Measurements from ENCODE around the gene TTLL5.

Gene TTLL5

DNA sequence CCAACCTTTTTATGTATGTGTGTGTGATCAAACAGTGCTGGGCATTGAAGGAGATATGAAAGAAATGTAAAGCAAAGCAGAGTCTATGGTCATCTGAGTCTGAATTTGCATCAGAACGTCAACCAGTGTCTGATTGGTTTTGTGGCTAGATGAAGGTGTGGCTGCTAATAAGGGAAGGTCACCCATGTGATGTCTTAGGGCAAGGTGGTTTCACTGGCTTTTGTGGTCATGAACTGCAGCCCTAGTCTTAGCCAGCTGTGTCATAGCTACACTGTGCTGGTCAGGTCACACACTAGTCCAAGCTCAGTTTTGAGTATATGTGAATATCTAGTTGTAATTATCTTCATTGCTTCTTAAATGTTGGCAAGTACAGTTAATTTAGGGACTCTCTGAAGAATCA is 214.9 kb downstream of the TTLL5 start:
- DNase-seq = no peak

DNA sequence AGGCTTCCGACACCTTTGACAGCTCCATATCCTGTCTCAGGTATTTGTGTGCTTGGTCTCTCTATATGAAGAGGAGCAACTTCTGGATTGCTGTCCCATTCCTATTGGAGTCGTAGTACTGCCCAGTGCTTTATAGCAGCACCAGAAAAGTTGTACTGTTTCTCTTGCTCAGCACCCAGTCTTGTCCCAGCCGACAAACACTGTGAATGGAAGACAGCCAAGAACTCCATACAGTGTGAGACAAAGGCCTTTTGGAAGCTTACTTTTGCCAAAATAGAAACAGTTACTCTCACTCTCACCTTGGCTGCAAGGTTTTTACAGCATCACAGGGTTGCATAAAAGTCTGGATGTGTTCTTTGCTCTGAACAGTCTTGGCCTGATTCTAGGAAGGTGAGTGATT is 215.5 kb downstream of the TTLL5 start:
- DNase-seq = no peak

DNA sequence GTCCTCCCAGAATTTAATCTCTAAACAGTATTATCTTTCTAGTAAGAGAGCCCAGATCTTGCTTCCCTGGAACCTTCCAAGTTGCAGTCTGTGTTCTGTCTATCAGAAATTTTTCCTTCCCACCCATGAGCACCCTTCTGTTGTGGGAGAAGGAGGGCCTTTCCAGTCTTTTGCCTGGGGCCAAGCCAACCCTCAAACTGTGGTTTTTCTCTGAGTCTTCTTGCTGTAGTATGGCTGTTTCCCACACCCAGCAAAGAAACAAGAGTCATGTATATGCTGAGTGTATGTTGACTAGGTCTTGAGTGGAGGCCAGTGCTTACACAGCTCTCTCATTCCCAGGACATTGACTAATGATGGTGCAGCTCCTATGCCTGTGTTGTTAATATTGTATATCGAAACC is 216.2 kb downstream of the TTLL5 start:
- DNase-seq = no peak

DNA sequence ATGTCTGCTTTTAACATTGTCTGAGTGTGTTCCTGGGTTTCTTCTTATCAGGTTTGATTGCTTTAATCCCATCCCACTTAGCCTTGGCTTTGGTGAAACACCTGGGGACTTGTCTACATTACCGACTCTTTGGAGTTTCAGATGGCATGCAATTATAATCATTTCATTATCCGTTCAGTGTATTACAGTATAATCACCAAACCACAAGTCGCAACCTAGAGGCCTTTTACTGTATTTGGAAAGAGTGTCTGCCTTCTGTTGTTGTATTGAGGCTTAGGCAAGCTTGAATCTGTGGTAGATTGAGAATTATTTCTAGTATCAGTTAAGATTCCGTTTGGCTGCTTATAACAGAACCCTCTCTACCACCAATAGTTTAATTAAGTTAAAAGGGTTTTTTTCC is 216.8 kb downstream of the TTLL5 start:
- DNase-seq = no peak

DNA sequence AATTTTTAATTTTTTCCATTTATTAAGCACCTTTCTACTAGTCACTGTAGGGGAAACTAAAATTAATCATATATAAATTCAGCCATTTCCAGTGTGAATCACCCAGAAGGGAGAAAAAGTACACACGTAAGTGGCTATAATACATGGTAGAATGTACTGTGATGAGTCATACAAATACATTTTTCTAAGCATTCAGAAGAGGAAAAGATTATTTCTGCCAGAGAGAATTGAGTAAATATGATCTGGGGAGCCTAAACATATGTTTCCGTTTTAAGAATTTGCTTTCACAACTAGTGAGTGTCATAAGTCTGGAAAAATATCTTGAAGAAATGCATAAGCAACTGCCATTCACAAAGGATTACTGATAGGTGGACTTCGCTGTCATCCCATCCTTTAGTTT is 218.0 kb downstream of the TTLL5 start:
- DNase-seq = no peak

DNA sequence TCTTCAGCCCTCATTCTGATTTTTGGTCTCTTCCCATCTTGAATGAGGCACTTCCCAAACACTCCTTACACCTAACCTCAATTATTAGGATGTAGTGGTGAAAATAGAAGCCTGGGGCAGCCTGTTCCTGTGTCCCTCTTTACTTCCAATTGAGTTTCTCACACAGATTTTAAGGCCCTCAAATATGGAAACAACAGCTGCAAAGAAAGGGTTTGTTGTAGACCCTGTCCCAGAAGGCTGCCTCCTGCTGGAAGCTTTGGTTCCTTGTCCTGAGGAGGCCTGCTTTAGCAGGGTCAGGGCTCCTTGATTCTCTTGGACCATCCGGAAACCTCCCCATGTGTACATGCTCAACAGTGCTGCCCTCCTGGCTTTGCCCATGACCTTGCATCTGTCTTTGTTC is 219.5 kb downstream of the TTLL5 start:
- DNase-seq = no peak

DNA sequence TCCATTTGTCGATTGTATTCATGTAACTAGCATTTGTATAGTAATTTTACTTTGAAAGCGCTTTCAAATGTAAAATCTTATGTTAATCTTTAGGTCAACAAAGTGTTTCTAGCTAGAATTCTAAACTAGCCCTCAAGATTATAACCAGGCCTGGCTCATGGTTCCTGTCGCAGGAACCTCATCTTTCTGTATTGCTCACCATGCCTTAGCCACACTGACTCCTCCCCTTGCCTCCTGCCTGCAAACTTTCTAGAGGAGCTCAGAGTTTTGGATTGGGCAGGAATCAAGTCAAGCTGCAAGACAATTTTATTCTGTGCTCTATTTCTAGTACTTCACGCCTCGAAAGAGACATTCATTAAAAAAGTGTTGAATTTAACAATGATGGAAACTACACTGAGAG is 220.9 kb downstream of the TTLL5 start:
- no peak for DNase-seq

DNA sequence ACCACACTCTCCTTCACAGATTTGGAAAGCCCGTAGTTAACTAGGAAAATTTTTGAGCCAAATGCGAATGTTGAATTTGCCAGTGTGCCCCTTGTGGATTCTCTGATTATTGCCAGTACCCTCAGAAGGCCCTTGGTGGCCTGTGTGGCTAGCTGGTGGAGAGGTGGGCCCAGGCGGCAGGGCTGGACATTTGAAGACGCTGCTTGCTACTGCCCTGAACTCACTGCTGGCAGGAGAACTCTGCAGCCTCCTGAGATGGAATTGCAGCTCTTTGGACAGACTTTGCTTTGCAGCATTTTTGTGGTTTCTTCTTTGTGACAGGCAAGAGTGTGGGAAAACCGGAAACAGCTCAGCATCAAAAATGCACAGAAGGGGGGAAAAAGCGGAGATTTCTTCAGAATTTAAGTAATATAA is 223.2 kb downstream of the TTLL5 start:
- no peak for DNase-seq

DNA sequence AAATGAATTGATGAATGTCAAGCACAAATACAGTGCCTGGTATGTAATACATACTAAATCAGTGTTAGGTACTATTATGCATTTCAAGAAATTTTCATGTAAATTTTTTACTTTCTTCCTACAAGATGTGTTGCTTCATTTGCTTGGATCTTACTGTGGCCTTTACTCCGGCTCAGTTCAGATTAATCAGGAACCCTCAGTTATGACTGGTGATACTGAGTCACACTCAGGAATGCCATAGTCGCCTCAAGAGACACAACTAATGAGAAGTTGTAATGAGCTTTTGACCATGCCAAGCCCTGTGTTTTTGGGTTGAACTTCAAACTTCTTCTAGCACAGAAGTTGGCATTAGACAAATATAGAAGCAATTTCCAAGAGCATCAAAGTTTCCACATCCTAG is 224.8 kb downstream of the TTLL5 start:
- DNase-seq = no peak

DNA sequence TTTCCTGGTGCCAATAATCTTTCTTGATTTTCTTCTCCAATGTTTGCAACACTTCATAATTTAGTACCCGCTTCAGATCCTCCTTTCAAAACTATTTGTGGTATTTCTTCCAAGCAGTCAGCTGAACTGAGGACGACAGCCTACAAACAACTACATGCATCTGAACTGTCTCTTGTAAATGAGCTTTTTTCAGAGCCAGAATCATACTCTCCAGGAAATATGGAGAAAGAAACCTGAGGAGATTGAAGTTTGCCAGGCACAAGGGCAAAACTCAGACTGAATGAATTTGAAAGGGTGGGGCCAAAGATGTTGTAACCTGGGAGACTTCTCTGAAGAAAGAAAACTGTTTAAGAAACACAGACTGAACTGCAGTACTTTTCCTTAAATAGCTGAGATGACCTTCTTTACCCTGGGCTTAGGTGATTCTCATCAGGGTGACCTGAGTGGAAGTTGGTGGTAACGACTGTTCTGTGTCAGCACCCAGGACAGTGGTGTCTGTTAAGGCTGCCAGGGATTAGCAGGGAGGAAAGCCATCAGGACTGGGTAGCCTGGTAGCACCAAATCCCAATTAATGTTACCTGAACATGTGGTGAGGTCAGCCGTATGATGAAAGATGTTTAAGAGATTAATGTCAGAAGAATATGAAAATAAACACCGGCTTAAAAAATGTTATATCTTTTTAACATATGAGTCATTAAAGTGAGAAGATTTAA is 225.7 kb downstream of the TTLL5 start:
- DNase-seq = no peak

DNA sequence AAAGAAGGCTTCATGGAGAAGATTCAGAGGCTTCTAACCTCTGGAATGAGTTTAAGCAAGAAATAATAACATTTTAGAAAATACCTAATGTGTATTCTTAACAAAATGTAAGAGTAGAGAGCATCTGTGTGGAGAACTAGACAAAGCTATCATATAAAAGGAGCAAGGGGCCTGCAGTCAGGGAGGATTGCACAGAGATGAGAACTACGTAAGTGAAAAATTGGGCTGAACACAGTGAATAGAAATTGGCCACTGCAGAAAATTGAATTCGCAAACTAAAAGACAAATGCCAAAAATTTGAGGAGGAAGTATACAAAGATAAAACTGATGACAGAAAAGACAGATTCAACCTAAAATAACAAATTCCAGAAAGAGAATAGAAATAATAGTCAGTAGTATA is 227.9 kb downstream of the TTLL5 start:
- no peak for DNase-seq

DNA sequence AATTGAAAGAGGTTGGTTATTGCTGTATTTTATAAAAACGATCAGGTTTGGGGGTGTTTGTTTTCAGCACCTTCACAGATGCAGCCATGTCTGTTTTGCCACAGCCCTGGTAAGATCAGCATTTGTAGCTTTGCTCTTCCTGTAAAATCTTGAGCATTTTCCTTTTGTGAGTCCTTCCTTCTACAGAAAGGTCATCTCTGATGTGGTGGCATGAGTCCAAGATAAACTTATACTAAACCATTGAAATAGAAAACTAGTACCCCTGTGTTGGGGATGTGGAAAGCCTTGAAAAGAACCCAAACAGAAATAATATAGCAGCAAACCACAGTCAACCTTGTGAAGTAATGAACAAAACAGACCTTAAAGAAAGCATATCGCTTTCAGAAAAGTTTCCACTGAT is 235.3 kb downstream of the TTLL5 start:
- no peak for DNase-seq

DNA sequence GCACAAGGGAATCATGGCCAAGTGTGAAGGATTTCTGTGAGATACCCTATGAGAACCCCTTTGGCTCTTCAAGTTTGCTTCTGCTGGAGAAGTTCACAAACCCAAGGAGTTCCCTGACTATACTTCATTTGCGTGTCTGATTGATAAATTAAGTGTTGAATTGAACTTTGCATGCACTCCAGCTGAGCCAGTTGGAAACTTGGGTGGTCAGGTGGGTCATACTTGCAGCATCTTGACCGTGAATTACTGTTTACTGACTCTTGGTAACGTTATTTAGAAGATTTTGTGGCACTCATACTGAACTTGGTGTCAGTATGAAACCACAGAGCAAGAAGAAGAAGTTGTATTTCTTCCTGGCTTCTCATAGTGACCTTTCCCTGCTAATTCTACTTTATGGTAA is 243.3 kb downstream of the TTLL5 start:
- no peak for DNase-seq

DNA sequence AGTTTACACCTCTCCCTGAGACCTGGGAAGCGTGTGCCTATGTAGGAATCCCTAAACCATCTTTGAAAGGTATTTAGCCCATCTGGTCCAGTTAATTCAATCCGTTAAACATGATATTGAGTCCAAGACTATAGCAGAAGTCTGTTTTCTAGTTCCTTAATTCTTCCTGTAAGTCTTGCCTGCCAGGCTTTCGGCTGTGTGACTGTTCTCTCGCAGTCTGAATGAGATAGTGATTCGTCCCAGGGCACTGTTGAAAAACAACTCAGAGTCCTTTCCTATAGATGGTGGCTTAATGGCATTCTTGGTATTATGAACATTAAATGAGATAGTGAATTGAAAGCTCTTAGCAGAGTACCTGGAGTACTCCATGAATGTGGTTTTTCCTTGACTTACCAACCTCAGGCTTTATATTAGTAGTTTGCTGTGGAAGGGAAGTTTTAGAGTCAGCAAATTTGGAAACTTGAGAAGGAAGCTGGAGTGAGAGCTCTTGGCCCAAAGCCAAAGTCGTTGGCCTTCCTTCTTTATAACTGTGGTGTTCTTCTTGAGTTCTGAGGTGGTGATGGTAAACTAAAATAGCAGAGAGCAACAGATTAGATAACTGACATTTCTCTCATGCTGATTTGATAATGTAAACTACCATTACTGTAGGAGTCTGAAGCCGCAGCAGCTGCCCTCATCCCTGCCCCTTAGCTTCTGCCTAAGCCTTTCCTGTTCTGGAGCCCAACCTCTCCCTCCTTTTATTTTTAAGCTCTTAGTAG is 244.3 kb downstream of the TTLL5 start:
- no peak for DNase-seq

DNA sequence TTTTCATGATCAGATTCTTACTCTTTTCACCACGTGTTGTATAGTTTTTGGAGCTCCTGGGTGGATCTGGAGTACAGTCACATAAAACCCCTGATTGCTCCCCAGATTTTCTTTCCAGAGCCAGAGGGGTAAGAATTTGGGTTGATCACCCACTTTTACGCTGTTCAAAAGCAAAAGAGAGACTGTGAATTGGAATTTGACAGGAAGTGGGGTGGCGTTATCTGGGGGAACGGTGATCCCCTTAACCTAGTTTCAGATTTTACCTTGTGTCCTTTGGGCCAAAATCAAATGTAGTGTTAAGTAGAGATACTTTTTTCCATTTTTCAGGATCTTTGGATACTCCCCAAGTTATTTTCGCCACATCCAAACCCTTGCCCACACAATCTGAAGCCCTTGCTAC is 245.2 kb downstream of the TTLL5 start:
- no peak for DNase-seq

DNA sequence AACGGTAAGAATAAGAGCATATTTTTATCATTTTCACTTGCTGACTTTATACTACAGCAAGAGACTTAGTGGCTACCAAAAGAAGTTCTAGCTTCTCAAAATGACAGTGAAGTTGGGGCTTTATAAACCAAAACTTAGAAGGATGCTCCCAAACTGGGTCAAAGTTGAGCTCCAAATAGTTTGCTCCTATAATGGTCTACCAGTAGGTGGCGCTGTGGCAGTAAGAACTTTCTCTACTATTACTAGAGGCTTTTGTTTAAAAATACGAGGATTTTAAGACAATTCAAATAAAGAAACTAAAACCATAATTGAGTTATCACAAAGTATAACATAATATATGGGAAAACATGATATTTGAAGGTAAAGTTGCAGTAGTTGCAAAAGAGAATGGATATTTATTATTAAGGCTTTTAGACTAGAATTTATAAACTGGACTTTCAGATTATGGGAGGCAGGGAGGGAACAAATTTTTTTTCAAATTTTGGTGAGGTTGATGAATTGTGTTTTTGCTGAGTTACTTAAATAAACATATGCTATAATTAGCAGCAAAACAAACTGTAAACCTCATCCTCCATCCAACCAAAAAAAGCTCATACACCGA is 245.7 kb downstream of the TTLL5 start:
- DNase-seq = peak; percentile 57

DNA sequence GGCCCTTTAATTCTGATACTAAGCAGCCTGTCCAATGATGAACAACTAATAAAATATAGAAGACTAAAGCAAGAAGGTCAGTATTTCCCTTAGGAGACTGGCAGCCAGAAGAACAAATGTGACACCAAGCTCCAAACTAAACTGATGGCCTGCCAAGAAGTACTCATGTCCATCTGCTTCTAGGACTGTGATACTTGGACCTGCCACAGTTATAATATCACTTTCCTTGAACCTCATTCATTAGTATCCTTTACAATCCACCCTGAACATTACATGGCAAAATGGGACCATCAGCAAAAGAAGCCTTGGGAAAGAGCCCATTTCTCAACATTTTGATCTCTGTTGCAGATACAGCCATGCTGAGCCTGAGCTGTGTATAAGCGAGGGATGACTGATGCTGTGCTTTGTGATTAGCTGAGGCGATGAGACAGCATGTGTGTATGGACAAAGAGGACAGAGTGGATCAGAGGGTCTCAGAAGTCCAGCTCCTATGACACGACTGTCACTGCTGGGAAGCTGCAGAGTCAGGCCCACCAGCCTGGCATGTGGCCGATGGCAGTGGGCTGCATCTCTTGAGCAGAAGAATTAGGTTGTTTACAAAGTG is 246.8 kb downstream of the TTLL5 start:
- no peak for DNase-seq

DNA sequence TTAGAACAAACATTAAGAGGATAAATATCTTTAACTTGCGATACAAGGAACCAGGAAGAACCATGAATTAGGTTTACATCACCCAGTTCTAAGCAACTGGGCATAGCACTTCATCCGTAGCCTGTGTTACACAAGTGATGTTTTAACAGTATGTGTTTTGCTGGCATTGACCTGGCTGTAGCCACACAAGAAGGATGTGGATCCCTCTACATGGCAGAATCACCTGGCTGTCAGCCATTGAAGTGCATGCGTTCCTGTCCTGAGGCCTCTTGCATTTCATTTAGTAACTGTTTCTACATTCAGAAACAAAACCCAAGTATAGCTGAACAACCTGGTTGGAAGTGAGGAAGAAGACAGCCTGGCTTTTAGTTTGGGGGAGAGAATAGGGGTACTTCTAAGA is 248.6 kb downstream of the TTLL5 start:
- DNase-seq = no peak

DNA sequence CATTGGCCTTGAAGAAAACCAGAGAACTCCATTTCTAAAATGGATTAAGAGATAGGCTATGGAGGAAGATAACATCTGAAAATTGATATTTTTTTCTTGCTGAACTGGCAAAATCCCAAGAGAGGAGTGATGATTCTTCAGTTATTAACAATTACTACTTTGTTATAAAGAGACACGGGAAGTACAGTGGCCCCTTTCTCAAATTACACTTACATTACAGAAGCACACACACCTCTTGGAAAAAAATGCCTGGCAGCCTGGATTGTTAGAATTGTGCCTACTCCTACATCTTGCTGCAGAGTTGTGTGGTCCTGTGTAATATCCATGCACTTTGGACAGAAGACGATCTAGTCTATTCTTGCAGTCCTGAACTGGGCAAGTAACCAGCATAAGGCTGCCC is 249.0 kb downstream of the TTLL5 start:
- DNase-seq = no peak

DNA sequence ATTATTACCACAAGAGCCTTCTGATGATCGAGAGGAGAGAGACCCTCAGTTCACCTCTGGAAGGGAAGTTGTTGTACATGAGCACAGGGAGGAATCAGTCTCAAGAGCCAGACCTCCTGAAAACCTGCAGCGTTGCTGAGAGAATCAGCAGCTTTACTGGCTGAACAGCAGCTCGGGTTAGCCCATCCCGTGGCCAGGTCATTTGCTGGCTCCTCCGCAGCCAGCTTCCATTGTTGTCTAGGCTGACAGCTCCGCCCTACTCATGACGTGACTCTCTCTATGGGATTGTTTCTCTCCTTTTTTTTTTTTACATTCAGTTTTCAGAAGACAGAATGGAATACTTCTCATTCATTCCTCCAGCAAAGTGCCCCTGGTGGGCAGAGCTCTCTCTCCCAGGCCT is 250.8 kb downstream of the TTLL5 start:
- no peak for DNase-seq

DNA sequence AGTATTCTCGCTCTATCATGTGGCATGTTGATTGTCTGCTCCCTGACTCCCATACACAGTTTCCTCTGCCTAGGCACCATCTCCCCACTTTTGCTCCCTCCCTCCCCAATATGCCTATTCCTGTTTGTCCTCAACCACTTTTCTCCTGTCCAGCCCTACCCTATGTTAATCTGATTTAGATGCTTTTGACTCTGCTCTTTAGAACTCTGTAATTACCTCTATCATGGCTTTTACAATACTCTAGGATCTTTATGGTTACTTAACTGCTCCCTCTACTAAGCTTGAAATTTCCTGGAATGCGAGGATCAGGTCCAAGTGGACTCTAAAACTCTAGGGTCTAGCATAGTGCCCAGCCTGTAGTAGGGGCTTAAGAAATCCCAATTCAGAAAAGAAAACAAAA is 252.1 kb downstream of the TTLL5 start:
- no peak for DNase-seq

DNA sequence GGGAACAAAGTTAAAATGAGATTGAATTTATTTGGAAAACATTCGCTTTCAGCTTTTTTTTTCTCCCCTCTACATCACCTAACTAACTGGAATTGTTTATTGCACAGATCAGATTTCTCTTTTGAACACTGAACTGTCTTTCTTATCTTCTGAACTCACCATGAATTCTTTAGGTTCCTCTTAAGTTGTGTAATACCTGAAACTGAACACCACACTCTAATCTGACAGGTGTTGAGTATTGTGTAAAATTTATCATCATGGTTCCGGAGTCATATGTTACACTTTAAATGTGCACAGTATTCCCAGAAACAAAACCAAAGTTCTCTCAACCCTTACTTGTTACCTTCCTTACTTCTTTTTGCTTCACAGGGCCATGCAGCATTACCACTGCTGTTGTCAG is 254.0 kb downstream of the TTLL5 start:
- DNase-seq = no peak

DNA sequence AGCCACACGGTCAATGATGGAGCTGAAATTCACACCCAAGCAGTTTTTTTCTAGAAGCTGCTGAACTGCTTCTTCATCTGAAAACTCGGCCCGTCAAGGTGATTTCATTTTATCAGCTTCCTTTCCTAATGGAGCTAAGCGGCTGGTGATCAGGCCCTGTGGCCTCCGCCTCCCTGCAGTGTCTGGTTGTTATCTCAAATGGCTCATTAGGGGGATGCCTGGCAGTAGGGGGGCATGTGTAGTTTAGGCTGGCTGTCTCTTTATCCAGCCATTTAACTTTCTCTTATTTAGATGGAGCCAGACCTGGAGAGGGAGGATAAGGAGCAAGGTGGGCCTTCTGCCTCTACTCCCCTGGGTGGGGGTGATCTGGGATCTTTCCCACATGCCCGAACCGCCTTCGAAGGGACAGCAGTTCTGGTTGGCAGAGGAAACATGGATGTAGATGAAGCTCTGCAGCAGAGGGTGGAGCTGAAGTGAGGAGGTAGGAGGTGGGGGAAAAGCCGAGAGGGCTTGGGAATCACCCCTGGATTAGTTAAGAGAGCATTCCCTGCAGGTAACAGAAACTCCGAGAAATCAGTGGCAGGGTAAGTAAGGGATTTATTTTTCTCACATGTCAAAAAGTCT is 256.4 kb downstream of the TTLL5 start:
- DNase-seq = no peak

DNA sequence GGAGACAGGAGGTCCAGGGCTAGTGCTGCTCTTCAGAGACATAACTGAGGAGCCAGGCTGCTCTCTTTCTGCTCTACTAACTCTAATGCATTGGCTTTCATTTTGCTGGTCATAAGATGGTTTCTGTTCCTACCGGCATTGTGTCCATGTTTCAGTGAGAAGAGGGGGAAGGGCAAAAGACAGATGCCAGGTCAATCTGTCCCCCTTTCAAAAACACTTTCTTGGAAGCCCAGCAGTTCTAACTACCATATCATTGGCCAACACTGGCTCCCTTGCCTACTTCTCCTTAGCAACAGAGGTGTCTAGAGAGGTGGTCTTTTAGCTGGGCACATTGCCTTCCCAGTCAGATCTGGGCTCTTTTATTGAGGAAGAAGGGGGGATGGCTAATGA is 256.9 kb downstream of the TTLL5 start:
- DNase-seq = no peak

All from activated naive CD4-positive, alpha-beta T cell treated with anti-CD3 and anti-CD28 coated beads, Interleukin-2, amount 50 U/mL, for 16 hours (primary cell).